Left lung (tissue), 10 donors: ENCODE results near the gene CLIC3. TPM values are rescaled to one million over a fixed set of nuclear protein-coding genes. Genes with fewer than 3 reads are reported as not detected.

ENCODE experiments used
- ATAC-seq: fragments of 200-7000 bp; cut with Tn5 transposase; one replicate; pipeline ENCODE4 v1.9.1; 2020; ENCODE audit warnings: moderate library complexity
- DNase-seq, 4 donors: peaks; one replicate each; pipeline ENCODE4 v3.0.0-alpha.2; 2013 to 2020
- H3K27ac ChIP-seq, 2 donors: fragments of 200-600 bp; sonication (generic) in 1 of 2; one replicate each; pipeline versions ENCODE4 v1.5.0 to v1.8.0; 2020 to 2021
- H3K27me3 ChIP-seq, 2 donors: fragments of 200-600 bp; sonication (generic) in 1 of 2; one replicate each; pipeline versions ENCODE4 v1.5.0 to v1.8.0; 2020 to 2021
- H3K36me3 ChIP-seq, 2 donors: fragments of 200-600 bp; sonication (generic) in 1 of 2; one replicate each; pipeline versions ENCODE4 v1.5.0 to v1.8.0; 2020 to 2021
- H3K4me1 ChIP-seq, 2 donors: fragments of 200-600 bp; one replicate each; pipeline ENCODE4 v1.8.0; 2021
- H3K4me3 ChIP-seq, 2 donors: fragments of 200-600 bp; sonication (generic) in 1 of 2; one replicate each; pipeline versions ENCODE4 v1.5.0 to v1.8.0; 2020 to 2021; ENCODE audit warnings: mild to moderate bottlenecking in 1 of 2
- H3K9me3 ChIP-seq, 2 donors: fragments of 200-600 bp; sonication (generic) in 1 of 2; one replicate each; pipeline versions ENCODE4 v1.5.0 to v1.8.0; 2020 to 2021
- intact Hi-C, 2 donors: fragments of 100-400 bp; cut with DNase I; formaldehyde crosslinking; loops; one replicate each; pipeline versions ENCODE4 v1.11.2 to v1.14.2; 2022
- polyA plus RNA-seq, 6 donors: library from polyadenylated mRNA; unstranded; fragments of 120-200 nt; gene quantifications; one replicate each; pipeline ENCODE4 v1.2.1, GENCODE V29; 2013; ENCODE audit not compliant: insufficient read length in 6 of 6
- total RNA-seq, 2 donors: library from RNA; stranded (reverse); fragmentation: NEBNext Ultra II Directional; extraction: Animal tissue kit (Norgen Biotek cat#: 25700); gene quantifications; one replicate each; pipeline ENCODE4 v1.2.1, GENCODE V29; 2021
- TF ChIP-seq, protein P1 (sequence below), 2 donors: fragments of 200-600 bp; sonication (generic) in 1 of 2; IDR thresholded peaks; one replicate each; pipeline versions ENCODE4 v1.5.0 to v1.8.0; 2021; ENCODE audit warnings: antibody characterized with exemption in 2 of 2
- donor health status: DM: no; HTN: yes; CAD: no.
- donor health status: DM: no; HTN: no; CAD: no.

Gene CLIC3
- total and polyA plus RNA-seq, 8 donors, result 30.7 to 85.4 (median 42.3) TPM

- ATAC-seq, result no peak
- peaks cover 0 to 3% of the 10 kb centered on the region in 2 donors for H3K9me3 ChIP-seq
- intact Hi-C loops, result no loop called here
- no peak overlapping the region for H3K27ac ChIP-seq
- no peaks in the 10 kb centered on the region for H3K36me3 ChIP-seq
- no peak for DNase-seq
- TF ChIP-seq, protein P1, sequence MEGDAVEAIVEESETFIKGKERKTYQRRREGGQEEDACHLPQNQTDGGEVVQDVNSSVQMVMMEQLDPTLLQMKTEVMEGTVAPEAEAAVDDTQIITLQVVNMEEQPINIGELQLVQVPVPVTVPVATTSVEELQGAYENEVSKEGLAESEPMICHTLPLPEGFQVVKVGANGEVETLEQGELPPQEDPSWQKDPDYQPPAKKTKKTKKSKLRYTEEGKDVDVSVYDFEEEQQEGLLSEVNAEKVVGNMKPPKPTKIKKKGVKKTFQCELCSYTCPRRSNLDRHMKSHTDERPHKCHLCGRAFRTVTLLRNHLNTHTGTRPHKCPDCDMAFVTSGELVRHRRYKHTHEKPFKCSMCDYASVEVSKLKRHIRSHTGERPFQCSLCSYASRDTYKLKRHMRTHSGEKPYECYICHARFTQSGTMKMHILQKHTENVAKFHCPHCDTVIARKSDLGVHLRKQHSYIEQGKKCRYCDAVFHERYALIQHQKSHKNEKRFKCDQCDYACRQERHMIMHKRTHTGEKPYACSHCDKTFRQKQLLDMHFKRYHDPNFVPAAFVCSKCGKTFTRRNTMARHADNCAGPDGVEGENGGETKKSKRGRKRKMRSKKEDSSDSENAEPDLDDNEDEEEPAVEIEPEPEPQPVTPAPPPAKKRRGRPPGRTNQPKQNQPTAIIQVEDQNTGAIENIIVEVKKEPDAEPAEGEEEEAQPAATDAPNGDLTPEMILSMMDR (IDR thresholded peaks at IDR 0.05), result no peak
- peaks cover 0 to 5% of the 10 kb centered on the region in 2 donors for H3K4me1 ChIP-seq
- no peak overlapping the region for H3K4me3 ChIP-seq
- peaks cover 24 to 49% of the 10 kb centered on the region in 2 donors for H3K27me3 ChIP-seq
Observed at GRCh38 chr9:136985853-136986252, 10.5 kb downstream of the CLIC3 start.

- Histone ChIP-seq H3K27ac (no peak overlapping the region), H3K9me3 (no peaks in the 10 kb centered on the region), H3K36me3 (no peaks in the 10 kb centered on the region), H3K4me1 (peaks cover 0 to 5% of the 10 kb centered on the region in 2 donors), H3K27me3 (peaks cover 24 to 49% of the 10 kb centered on the region in 2 donors), H3K4me3 (no peak overlapping the region)
- TF ChIP-seq, protein P1 (IDR thresholded peaks at IDR 0.05), result no peak
- intact Hi-C loops, result no loop called here
- DNase-seq, result no peak
- ATAC-seq, result no peak
Observed at GRCh38 chr9:136985027-136985602, 11.3 kb downstream of the CLIC3 start.

DNA sequence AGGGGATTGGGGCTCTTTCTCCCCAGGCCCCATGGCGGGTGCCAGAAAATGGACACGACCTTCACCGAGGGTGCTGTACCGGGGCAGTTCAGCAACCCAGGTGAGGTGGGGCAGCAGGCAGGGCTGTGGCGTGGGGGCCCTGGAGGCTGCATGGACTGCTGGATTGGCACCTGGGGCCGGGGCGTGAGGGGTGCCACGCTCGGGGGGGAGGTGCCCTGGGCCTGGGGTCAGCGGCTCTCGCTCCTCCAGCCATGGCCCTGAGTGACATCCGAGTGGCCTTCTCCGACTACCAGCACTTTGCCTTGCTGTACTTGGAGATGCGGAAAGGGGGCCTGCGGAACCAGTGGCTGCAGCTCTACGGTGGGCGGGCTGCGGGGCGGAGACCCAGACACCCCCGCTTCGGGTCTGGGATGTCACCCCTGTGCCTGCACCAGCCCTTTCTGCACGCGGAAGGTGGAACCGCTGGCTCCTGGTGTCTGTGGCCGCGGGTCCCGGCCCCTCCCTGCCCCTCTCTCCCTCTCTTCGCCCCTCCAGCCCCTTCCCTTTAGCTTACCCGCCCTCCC lies 11.8 kb downstream of the CLIC3 start:
- H3K27me3 ChIP-seq, result peaks cover 24 to 49% of the 10 kb centered on the region in 2 donors
- TF ChIP-seq, protein P1 (IDR thresholded peaks at IDR 0.05), result no peak
- H3K9me3 ChIP-seq, result no peaks in the 10 kb centered on the region
- peaks cover 0 to 5% of the 10 kb centered on the region in 2 donors for H3K4me1 ChIP-seq
- ATAC-seq, result no peak
- no peaks in the 10 kb centered on the region for H3K36me3 ChIP-seq
- H3K4me3 ChIP-seq, result no peak overlapping the region
- no peak for DNase-seq
- intact Hi-C loops, result no loop called here
- H3K27ac ChIP-seq, result no peak overlapping the region

GRCh38 chr9:136983656-136984314 lies 12.6 kb downstream of the CLIC3 start:
- DNase-seq (no peak), ATAC-seq (no peak)
- no peaks in the 10 kb centered on the region for H3K9me3 ChIP-seq
- TF ChIP-seq, protein P1 (IDR thresholded peaks at IDR 0.05), result no peak
- intact Hi-C loops, result no loop called here
- H3K4me3 ChIP-seq, result no peak overlapping the region
- H3K4me1 ChIP-seq, result peaks cover 0 to 5% of the 10 kb centered on the region in 2 donors
- peaks cover 24 to 52% of the 10 kb centered on the region in 2 donors for H3K27me3 ChIP-seq
- H3K36me3 ChIP-seq, result no peaks in the 10 kb centered on the region
- H3K27ac ChIP-seq, result no peak overlapping the region

GRCh38 chr9:136983167-136983566 lies 13.2 kb downstream of the CLIC3 start:
- ATAC-seq, result no peak
- DNase-seq, result no peak
- TF ChIP-seq, protein P1 (IDR thresholded peaks at IDR 0.05), result no peak

More at GRCh38 chr9:136983167-136983566, 13.2 kb downstream of the CLIC3 start:
- peaks cover 24 to 53% of the 10 kb centered on the region in 2 donors for H3K27me3 ChIP-seq
- intact Hi-C loops, result no loop called here
- H3K4me3 ChIP-seq, result no peak overlapping the region
- H3K9me3 ChIP-seq, result no peaks in the 10 kb centered on the region
- no peak overlapping the region for H3K27ac ChIP-seq
- peaks cover 0 to 6% of the 10 kb centered on the region in 2 donors for H3K4me1 ChIP-seq
- no peaks in the 10 kb centered on the region for H3K36me3 ChIP-seq
